Muscle layer of colon (tissue), 2 donors: ENCODE results near the gene RSRP1.
"Not testable (repeated sequence)": the region's sequence is repeated elsewhere in the genome, so short reads cannot be mapped to it uniquely, and the experiment has no call there.

Experiments used
- H3K27ac ChIP-seq: one replicate; pipeline ENCODE4 v1.7.0; 2013; ENCODE audit warnings: low read depth, mild to moderate bottlenecking, low read length, moderate library complexity
- H3K27me3 ChIP-seq, 2 donors: one replicate each; pipeline ENCODE4 v1.7.0; 2013; ENCODE audit warnings: low read length in 2 of 2, mild to moderate bottlenecking in 2 of 2; ENCODE audit not compliant: insufficient read depth in 2 of 2, control insufficient read depth in 1 of 2
- H3K36me3 ChIP-seq: one replicate; pipeline ENCODE4 v1.7.0; 2013; ENCODE audit warnings: mild to moderate bottlenecking, low read length; ENCODE audit not compliant: insufficient read depth
- H3K4me1 ChIP-seq: one replicate; pipeline ENCODE4 v1.7.0; 2013; ENCODE audit warnings: mild to moderate bottlenecking, low read length; ENCODE audit not compliant: insufficient read depth
- H3K4me3 ChIP-seq, 2 donors: one replicate each; pipeline ENCODE4 v1.7.0; 2013; ENCODE audit warnings: low read length in 2 of 2, low read depth in 1 of 2, mild to moderate bottlenecking in 1 of 2, moderate library complexity in 1 of 2
- H3K9ac ChIP-seq: one replicate; pipeline ENCODE4 v1.7.0; 2013; ENCODE audit warnings: low read length
- H3K9me3 ChIP-seq: one replicate; pipeline ENCODE4 v1.7.0; 2013; ENCODE audit warnings: mild to moderate bottlenecking, low read length
- donor health status: abdominal sarcoma.
- donor health status: Adenocarcinoma of cecum.

RSRP1 gene

DNA sequence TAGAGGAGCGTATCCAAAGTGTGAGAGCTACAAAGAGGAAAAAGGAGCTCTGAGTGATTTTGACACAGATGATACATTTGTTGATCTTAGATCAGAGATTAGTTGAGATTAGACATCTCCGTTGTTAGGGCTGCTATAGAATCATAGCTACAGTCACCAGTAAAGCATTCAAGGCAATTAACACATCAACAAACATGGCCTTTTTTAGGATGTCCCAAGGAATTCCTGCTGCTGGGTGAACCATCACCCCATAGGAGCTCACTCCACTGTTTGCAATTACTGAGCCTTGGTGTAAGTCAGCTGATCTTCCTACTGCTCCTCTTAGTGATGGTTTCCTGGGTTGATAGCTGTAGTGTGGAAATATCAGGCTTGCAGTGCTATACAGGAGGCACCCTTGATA, 6.7 kb upstream of the RSRP1 start:
- Histone ChIP-seq H3K9me3 (no peaks in the 10 kb centered on the region), H3K36me3 (no peaks in the 10 kb centered on the region), H3K4me1 (no peaks in the 10 kb centered on the region), H3K27me3 (no peaks in the 10 kb centered on the region), H3K27ac (no peak overlapping the region), H3K9ac (no peak overlapping the region), H3K4me3 (no peak overlapping the region)

DNA sequence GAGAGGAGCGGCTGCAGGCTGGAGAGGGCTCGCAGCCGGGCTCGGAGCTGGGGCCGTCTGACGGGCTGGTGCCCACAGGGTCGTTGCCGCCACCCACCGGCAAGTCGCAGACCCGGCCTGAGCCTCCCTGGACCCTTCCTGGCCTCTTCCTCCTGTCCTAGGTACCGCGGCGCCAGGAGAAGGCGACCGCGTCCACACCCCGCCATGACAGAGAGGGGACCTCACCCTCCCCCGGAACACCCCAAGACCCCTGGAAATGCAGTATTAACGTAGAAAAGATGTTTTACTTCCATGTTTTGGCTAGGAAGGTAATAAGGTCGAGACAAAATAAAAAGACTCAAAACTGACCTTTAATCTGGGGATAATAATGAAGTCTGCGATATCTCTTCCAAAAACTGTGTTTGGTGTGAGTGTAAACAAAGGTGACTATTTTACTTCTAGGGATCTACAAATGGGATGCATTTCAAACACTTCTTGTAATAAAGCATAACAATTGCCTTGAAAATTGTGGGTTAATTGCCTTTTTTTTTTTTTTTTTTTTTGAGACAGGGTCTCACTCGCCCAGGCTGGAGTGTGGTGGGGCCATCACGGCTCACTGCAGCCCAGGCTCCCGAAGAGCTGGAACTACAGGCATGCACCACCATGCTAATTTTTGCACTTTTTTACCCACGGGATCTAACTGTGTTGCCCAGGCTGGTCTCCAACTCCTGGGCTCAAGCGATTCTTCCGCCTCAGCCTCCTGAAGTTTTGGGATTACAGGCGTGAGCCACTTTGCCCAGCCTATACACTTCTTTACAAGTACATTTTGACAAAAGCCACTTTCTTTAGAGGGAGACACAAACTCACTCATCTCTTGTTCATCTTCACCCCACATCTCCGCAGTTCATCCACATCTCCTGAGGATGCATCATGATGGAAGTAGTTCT, 838 bp upstream of the RSRP1 start:
- Histone ChIP-seq H3K4me3 (peak overlapping the region; percentile 61 to 95), H3K9me3 (no peaks in the 10 kb centered on the region), H3K4me1 (peaks cover 29% of the 10 kb centered on the region), H3K9ac (peak overlapping the region; percentile 70), H3K36me3 (peaks cover 21% of the 10 kb centered on the region), H3K27ac (peak overlapping the region; percentile 96), H3K27me3 (no peaks in the 10 kb centered on the region)

DNA sequence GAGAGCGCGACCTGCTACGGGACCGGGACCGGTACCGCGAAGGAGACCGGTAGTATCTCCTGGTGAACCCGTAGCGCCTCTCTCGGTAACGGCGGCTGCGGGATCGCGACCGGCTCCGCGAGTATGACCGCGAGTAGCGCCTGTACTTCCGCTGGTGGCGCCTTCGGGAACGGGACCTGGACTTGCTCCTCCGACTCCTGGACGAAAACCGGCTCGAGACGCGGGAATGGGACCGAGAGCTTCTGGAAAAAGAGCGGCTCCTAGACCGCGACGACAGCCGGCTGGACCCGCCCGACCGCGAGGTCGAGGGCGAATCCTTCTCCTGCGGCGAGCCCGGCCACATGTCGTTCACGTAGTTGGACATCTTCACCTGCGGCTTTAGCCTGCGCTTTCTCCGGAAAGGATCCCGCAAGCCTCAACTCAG, 642 bp downstream of the RSRP1 start:
- Histone ChIP-seq H3K9me3 (no peaks in the 10 kb centered on the region), H3K9ac (peak overlapping the region; percentile 97), H3K4me1 (peaks cover 29% of the 10 kb centered on the region)

DNA sequence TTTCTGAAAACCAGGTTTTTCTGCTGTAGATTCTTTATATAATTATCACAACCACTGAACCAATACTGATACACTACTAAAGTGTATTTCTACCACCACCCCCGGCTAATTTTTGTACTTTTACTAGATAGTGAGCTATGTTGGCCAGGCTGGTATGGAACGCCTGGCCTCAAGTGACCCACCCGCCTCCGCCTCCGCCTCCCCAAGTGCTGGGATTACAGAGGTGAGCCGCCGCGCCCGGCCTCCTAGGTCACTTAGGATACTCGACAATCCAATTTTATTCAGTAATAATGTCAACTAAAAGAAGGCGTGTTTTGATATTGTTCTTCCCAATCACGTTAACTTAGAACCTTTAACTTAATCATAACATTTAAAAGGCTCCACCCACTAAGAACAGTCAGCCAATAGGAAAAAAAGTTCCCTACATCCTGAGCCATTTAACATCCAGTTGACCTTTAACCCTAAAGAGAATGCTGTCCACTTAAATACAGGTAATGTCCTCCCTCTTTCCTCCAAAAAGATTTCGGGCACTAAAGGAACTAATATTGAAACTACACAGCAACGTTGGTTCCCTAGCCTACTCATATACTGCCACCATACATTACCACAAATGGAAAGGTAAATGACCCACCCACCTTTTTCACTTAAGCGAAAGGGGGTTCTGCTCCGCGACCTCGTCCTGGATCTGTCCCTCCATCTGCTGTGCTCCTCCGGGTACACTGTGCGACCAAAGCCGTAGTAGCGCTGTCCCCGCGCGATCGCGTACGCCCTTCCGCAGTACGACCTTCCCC, 1.2 kb downstream of the RSRP1 start:
- peak overlapping the region; percentile 92 to 95 for H3K4me3 ChIP-seq
- H3K4me1 ChIP-seq, result peaks cover 29% of the 10 kb centered on the region
- H3K27me3 ChIP-seq, result no peaks in the 10 kb centered on the region
- peak overlapping the region; percentile 96 for H3K27ac ChIP-seq
- peak overlapping the region; percentile 97 for H3K9ac ChIP-seq
- H3K36me3 ChIP-seq, result peaks cover 31% of the 10 kb centered on the region
- no peaks in the 10 kb centered on the region for H3K9me3 ChIP-seq

More for the DNA sequence above, 642 bp downstream of the RSRP1 start:
- H3K36me3 ChIP-seq, result peaks cover 31% of the 10 kb centered on the region
- peak overlapping the region; percentile 92 to 95 for H3K4me3 ChIP-seq
- no peaks in the 10 kb centered on the region for H3K27me3 ChIP-seq
- H3K27ac ChIP-seq, result peak overlapping the region; percentile 96

DNA sequence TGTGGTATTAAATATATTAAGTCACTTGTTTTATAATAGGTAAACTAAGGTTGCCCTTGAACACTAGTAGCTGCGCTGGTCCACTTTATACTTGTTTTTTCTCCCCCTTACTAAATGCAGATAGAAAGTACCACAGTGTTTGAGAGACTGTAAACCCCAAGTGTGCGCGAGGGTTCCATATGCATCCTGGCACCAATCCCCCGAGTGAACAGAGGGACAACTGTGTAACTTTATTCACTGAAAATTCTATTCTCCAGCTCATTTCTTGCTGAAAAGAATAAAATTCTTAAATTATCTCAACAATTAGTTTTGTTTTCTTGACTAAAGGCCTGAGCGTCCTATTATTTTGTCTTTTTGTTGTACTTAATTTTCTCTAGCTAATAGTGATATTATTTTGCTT, 1.9 kb downstream of the RSRP1 start:
- Histone ChIP-seq H3K4me3 (peak overlapping the region; percentile 30 to 95), H3K36me3 (peaks cover 31% of the 10 kb centered on the region), H3K9ac (no peak overlapping the region), H3K27ac (no peak overlapping the region), H3K27me3 (no peaks in the 10 kb centered on the region), H3K4me1 (peaks cover 35% of the 10 kb centered on the region), H3K9me3 (no peaks in the 10 kb centered on the region)

DNA sequence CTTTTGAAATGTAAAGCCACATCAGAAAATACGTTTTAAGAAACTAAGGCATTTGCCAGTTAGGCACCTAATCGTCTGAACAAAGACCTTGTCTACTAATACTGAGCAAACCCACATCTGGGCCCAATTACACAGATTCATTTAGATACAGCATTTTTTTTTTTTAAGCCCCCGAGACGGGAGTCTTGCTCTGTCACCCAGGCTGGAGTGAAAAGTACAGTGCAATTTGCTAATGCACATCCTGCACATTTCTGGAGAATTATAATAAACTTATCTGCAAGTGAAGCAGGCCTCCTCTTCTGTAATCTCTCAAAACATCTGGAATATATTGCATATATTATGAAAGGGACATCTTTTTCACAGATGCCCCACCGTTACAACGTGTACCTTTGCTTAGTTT, 3.3 kb downstream of the RSRP1 start:
- Histone ChIP-seq H3K27me3 (no peaks in the 10 kb centered on the region), H3K9me3 (no peaks in the 10 kb centered on the region), H3K9ac (no peak overlapping the region), H3K4me1 (peaks cover 38% of the 10 kb centered on the region), H3K4me3 (no peak overlapping the region), H3K27ac (no peak overlapping the region), H3K36me3 (peaks cover 31% of the 10 kb centered on the region)

DNA sequence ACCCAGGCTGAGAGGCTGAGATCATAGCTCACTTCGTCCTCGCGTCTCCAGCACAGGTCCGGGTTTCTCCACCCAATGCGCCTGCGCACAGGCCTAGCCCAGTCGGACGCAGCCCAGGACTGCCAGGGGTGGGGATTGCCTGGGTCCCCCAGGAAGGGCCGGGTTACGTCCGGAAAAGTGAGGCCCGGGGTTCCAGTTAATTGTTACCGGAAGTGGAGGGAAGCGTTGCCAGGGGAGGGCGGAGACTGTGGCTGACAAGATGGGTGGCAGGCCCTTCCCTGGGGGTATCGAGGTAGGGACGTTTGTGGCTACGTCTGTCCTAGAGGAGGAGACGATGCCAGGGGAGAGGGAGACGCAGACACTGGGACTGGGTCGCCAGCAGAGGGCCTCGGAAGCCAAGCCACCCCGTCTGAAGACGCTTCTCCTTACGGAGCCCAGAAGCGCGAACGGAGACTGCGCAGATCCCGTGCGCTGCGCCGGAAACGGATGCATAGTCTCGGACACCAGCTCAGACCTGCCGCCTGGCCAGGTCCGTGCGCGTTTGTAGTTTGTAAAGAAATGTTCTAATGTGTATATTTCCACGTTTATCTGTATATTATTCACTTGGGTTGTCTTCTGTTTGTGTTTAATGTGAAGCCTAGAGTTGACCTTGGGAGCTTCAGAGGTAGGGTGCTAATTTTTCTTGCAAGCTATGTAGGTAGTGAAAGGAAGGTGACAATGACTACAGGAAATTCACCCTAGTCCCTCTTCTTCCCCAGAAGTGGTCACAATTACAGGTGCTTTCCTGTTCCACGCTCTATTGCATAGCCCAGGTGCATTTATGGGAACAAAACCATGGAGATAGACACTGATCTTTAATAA, 7.3 kb downstream of the RSRP1 start:
- Histone ChIP-seq H3K4me3 (peak overlapping the region; percentile 73 to 85), H3K36me3 (peaks cover 28% of the 10 kb centered on the region), H3K9ac (peak overlapping the region; percentile 67), H3K27me3 (no peaks in the 10 kb centered on the region), H3K4me1 (peaks cover 17% of the 10 kb centered on the region), H3K9me3 (no peaks in the 10 kb centered on the region), H3K27ac (peak overlapping the region; percentile 96)

DNA sequence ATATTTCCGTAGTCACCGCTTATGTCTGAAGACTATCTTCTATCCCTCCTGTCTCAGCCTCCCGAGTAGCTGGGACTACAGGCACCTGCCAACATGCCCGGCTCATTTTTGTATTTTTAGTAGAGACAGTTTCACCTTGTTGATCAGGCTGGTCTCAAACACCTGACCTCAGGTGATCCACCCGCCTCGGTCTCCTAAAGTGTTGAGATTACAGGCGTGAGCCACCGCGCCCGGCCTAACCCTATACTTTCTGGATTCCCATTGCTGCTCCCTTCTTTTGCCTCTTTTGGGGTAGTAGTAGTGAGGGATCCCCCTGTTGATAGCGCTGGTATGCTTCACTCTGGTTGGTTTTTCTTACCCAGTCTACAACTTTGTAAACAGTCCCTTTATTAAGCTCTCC, 9.2 kb downstream of the RSRP1 start:
- Histone ChIP-seq H3K9me3 (no peaks in the 10 kb centered on the region), H3K4me1 (peaks cover 15% of the 10 kb centered on the region), H3K27ac (no peak overlapping the region), H3K27me3 (no peaks in the 10 kb centered on the region), H3K4me3 (no peak overlapping the region), H3K9ac (no peak overlapping the region), H3K36me3 (peaks cover 9% of the 10 kb centered on the region)

DNA sequence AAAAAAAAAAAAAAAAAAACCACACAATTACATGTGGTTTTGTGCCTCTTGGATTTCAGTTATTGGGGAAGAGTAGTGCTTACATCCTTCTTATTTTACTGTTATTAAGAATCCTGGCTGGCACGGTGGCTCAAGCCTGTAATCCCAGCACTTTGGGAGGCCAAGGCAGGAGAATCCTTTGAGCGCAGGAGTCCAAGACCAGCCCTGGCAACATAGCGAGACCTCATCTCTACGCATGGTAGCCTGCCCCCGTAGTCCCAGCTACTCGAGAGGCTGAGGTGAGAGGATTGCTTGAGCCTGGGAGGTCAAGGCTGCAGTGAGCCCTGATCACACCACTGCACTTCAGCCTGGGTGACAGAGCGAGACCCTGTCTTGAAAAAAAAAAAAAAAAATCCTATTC, 11.0 kb downstream of the RSRP1 start:
- not testable (repeated sequence) for H3K27me3 ChIP-seq, H3K36me3 ChIP-seq, H3K9ac ChIP-seq, H3K27ac ChIP-seq, H3K4me3 ChIP-seq, H3K9me3 ChIP-seq
- H3K4me1 ChIP-seq, result peaks cover 23% of the 10 kb centered on the region

DNA sequence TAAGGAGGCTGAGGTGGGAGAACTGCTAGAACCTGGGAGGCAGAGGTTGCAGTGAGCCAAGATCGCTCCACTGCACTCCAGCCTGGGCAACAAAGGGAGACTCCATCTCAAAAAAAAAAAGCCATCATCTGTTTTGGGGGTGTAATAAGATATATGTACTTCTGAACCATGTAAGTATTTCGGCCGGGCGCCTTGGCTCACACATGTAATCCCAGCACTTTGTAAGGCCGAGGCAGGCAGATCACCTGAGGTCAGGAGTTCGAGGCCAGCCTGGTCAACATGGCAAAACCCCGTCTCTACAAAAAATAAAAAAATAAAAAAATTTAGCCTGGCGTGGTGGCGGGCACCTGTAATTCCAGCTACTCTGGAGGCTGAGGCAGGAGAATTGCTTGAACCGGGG, 11.8 kb downstream of the RSRP1 start:
- H3K27ac ChIP-seq, H3K4me3 ChIP-seq, H3K9me3 ChIP-seq, H3K36me3 ChIP-seq, H3K9ac ChIP-seq, H3K27me3 ChIP-seq: not testable (repeated sequence)
- H3K4me1 ChIP-seq, result peaks cover 21% of the 10 kb centered on the region
